ENCODE measurements around the gene RNF38.

DNA sequence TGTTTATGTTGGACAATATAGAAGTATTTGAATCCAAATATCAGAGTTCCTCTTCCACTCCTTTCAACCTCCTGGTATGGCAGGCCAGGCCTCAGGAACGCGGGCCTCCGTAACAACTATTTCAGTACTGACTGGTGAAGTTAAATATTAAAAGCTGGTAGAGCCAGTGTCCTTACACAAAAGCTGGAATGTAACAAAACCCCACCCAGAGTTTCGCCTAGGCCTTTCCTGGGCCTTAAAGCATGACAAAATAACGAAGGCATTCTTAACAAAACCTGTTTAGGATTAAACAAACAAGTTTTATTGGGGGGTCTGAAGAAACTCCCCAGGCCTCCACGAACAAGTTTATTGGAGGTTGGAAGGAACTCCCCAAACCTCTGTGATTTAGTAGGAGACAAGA lies 80.3 kb downstream of the RNF38 start:
- TF ChIP-seq, protein P1, sequence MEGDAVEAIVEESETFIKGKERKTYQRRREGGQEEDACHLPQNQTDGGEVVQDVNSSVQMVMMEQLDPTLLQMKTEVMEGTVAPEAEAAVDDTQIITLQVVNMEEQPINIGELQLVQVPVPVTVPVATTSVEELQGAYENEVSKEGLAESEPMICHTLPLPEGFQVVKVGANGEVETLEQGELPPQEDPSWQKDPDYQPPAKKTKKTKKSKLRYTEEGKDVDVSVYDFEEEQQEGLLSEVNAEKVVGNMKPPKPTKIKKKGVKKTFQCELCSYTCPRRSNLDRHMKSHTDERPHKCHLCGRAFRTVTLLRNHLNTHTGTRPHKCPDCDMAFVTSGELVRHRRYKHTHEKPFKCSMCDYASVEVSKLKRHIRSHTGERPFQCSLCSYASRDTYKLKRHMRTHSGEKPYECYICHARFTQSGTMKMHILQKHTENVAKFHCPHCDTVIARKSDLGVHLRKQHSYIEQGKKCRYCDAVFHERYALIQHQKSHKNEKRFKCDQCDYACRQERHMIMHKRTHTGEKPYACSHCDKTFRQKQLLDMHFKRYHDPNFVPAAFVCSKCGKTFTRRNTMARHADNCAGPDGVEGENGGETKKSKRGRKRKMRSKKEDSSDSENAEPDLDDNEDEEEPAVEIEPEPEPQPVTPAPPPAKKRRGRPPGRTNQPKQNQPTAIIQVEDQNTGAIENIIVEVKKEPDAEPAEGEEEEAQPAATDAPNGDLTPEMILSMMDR (IDR thresholded peaks at IDR 0.05), result no peak
- TF ChIP-seq POLR2A (IDR thresholded peaks at IDR 0.05) (no peak), POLR2AphosphoS5 (IDR thresholded peaks at IDR 0.05) (no peak), EP300 (IDR thresholded peaks at IDR 0.05) (no peak)
